Calu3 (cell line): Measurements from ENCODE around the gene MTUS2. TPM values are rescaled to one million over a fixed set of nuclear protein-coding genes. Genes with fewer than 3 reads are reported as not detected.

Experiments used
- BruUV-seq: library from RNA; stranded (reverse); fragments of 400-500 nt; replicated peaks from 2 replicates; lab custom pipeline; 2021; lab: Mats Ljungman, UMichigan
- CTCF ChIA-PET: fragments of 300-600 bp; sonication (Branson Sonifier 250); formaldehyde crosslinking; loops from one replicate; lab custom pipeline; 2022; ENCODE audit warnings: antibody characterized with exemption; lab: Charles Lee
- DNase-seq: peaks from one replicate; pipeline ENCODE4 v3.0.0; 2022
- H3K27ac Mint-ChIP-seq: one replicate; pipeline ENCODE4 v1.8.0; 2022; ENCODE audit warnings: mixed read lengths; ENCODE audit not compliant: unreplicated experiment
- H3K27me3 Mint-ChIP-seq: one replicate; pipeline ENCODE4 v1.8.0; 2022; ENCODE audit warnings: mixed read lengths; ENCODE audit not compliant: unreplicated experiment
- H3K36me3 Mint-ChIP-seq: one replicate; pipeline ENCODE4 v1.8.0; 2022; ENCODE audit warnings: mild to moderate bottlenecking, moderate library complexity, mixed read lengths; ENCODE audit not compliant: insufficient read depth, unreplicated experiment
- H3K4me1 Mint-ChIP-seq: one replicate; pipeline ENCODE4 v1.8.0; 2022; ENCODE audit warnings: mild to moderate bottlenecking, low read depth, mixed read lengths; ENCODE audit not compliant: unreplicated experiment
- H3K4me3 Mint-ChIP-seq: one replicate; pipeline ENCODE4 v1.8.0; 2022; ENCODE audit warnings: mild to moderate bottlenecking, low read depth, moderate library complexity, mixed read lengths; ENCODE audit not compliant: unreplicated experiment
- H3K9me3 Mint-ChIP-seq: one replicate; pipeline ENCODE4 v1.8.0; 2022; ENCODE audit warnings: low read depth, mixed read lengths; ENCODE audit not compliant: unreplicated experiment
- intact Hi-C: fragments of 100-400 bp; cut with micrococcal nuclease; formaldehyde crosslinking; loops from one replicate; pipeline ENCODE4 v1.10.0; 2022; ENCODE audit not compliant: unreplicated experiment
- total RNA-seq: library from RNA; stranded (reverse); gene quantifications from 2 replicates; pipeline ENCODE4 v1.2.3, GENCODE V29; 2022
- TF ChIP-seq, protein P1 (sequence below): fragments of 200-600 bp; IDR thresholded peaks from one replicate; pipeline ENCODE4 v1.8.0; 2022; ENCODE audit warnings: antibody characterized with exemption; ENCODE audit not compliant: unreplicated experiment

Gene MTUS2
- total RNA-seq, 1 experiment from 2014 or later = not detected

DNA sequence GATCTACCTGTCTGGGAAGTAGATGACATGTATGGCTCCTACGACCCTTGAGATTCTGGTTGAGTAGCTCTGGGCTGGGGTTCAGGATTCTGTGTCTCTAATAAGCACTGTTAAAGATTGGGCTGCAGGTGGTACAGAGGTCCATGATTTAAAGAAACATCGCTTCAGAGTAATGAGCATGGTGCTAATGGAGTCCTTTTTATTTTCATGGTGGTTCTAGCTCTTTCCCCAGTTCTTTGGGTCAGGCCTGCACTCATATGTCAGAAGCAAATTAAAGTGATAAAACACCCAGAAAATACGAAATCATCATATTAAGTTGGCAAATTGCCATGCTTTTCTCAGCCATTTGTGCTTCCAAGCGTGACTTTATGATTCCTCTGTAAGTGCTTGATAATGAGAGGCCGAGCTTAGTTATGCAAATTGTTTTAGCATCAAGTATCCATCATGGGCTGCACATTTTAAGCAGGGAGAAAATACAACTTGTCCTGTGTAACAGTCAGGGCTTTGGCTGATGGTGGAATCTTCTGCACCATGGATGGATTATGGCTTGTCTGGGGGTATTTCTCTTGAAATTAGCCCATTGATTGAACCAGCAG is 45.1 kb downstream of the MTUS2 start:
- TF ChIP-seq, protein P1, sequence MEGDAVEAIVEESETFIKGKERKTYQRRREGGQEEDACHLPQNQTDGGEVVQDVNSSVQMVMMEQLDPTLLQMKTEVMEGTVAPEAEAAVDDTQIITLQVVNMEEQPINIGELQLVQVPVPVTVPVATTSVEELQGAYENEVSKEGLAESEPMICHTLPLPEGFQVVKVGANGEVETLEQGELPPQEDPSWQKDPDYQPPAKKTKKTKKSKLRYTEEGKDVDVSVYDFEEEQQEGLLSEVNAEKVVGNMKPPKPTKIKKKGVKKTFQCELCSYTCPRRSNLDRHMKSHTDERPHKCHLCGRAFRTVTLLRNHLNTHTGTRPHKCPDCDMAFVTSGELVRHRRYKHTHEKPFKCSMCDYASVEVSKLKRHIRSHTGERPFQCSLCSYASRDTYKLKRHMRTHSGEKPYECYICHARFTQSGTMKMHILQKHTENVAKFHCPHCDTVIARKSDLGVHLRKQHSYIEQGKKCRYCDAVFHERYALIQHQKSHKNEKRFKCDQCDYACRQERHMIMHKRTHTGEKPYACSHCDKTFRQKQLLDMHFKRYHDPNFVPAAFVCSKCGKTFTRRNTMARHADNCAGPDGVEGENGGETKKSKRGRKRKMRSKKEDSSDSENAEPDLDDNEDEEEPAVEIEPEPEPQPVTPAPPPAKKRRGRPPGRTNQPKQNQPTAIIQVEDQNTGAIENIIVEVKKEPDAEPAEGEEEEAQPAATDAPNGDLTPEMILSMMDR = no peak
- intact Hi-C loops = no loop called here
- H3K9me3 Mint-ChIP-seq = peaks cover 2% of the 10 kb centered on the region
- no TSS peak for BruUV-seq
- H3K4me1 Mint-ChIP-seq = no peaks in the 10 kb centered on the region
- no peak overlapping the region for H3K27ac Mint-ChIP-seq
- CTCF ChIA-PET = no interaction called here
- H3K36me3 Mint-ChIP-seq = no peaks in the 10 kb centered on the region
- no peak for DNase-seq
- H3K27me3 Mint-ChIP-seq = no peaks in the 10 kb centered on the region
- H3K4me3 Mint-ChIP-seq = no peak overlapping the region

DNA sequence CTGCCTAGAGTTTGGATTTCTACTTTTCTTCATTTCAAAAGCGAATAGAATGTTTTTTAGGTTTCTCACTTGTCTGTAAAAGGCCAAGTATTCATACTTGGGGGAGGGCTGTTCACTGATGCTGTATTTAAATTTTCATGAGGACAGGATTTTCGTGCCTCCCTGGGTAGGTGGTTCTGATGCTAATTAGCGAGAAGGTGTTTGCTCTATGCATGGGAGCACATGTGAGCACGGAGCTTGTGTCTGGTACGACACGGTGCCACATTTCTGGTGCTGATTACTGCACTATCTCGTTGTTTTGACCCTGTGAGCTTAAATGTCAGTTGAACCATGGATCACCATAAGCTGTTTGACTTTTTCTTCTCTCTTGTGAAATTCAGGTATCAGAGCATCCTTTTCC is 45.8 kb downstream of the MTUS2 start:
- no peak overlapping the region for H3K27ac Mint-ChIP-seq
- H3K27me3 Mint-ChIP-seq = no peaks in the 10 kb centered on the region
- H3K4me1 Mint-ChIP-seq = no peaks in the 10 kb centered on the region
- BruUV-seq = no TSS peak
- CTCF ChIA-PET = no interaction called here
- TF ChIP-seq, protein P1 = no peak
- no peak overlapping the region for H3K4me3 Mint-ChIP-seq
- H3K36me3 Mint-ChIP-seq = no peaks in the 10 kb centered on the region
- H3K9me3 Mint-ChIP-seq = peaks cover 4% of the 10 kb centered on the region
- intact Hi-C loops = no loop called here
- no peak for DNase-seq

- Mint-ChIP-seq H3K36me3 (peaks cover 2% of the 10 kb centered on the region), H3K4me1 (no peaks in the 10 kb centered on the region), H3K27me3 (no peaks in the 10 kb centered on the region), H3K27ac (no peak overlapping the region), H3K4me3 (no peak overlapping the region), H3K9me3 (peaks cover 11% of the 10 kb centered on the region)
- CTCF ChIA-PET = no interaction called here
- intact Hi-C loops = no loop called here
- no peak for DNase-seq
- TF ChIP-seq, protein P1 = no peak
- BruUV-seq = no TSS peak
Observed at GRCh38 chr13:28866932-28867331, 46.8 kb downstream of the MTUS2 start.

DNA sequence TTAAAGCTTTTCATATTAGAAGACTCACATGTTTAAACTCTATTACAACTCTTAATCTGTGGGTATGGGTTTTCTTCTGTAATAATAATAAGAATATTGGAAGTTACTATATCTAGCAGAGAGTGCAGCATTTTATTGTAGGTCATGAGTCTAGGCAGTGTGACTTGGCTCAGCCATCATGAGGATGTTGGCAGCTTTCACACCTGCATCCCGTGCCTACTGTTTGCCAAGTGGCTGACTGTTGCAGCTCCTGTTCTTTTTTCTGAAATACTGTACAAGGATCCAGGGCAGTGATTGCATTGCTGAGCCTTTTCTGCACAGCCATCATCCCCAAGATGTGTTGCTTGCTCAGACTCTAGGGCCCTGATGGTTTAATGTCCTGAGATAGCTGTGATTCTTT is 47.4 kb downstream of the MTUS2 start:
- H3K27ac Mint-ChIP-seq = no peak overlapping the region
- H3K4me1 Mint-ChIP-seq = no peaks in the 10 kb centered on the region
- TF ChIP-seq, protein P1 = no peak
- peaks cover 13% of the 10 kb centered on the region for H3K9me3 Mint-ChIP-seq
- no peaks in the 10 kb centered on the region for H3K27me3 Mint-ChIP-seq
- no peak overlapping the region for H3K4me3 Mint-ChIP-seq
- CTCF ChIA-PET = no interaction called here
- DNase-seq = no peak
- intact Hi-C loops = no loop called here
- no TSS peak for BruUV-seq
- peaks cover 4% of the 10 kb centered on the region for H3K36me3 Mint-ChIP-seq
